ENCODE measurements around the gene UBAP1L. TPM values are rescaled to one million over a fixed set of nuclear protein-coding genes. Genes with fewer than 3 reads are reported as not detected.

Gene UBAP1L
- total RNA-seq, 1 donor from 2014 or later: 1.8 TPM

- no peaks in the 10 kb centered on the region for H3K9me3 Mint-ChIP-seq (ENCODE audit: unreplicated experiment)
- Histone ChIP-seq H3K9me3 (ENCODE audit: insufficient read depth, low read depth, low read length) (no peaks in the 10 kb centered on the region), H3K4me1 (ENCODE audit: insufficient read depth, low read length) (peaks cover 12% of the 10 kb centered on the region), H3K27me3 (ENCODE audit: insufficient read depth, low read length) (no peaks in the 10 kb centered on the region), H3K27ac (ENCODE audit: low read depth, low read length) (no peak overlapping the region), H3K79me2 (ENCODE audit: insufficient read depth, low read length) (no peaks in the 10 kb centered on the region), H3K36me3 (ENCODE audit: insufficient read depth, low read length) (no peaks in the 10 kb centered on the region), H3K4me3 (ENCODE audit: insufficient read depth, low read depth, low read length) (no peak overlapping the region), H4K20me1 (ENCODE audit: insufficient read depth, low read length) (no peaks in the 10 kb centered on the region), H3K4me2 (ENCODE audit: low read length) (peak overlapping the region; percentile 86), H3K9ac (ENCODE audit: low read length) (no peak overlapping the region), H2AFZ (ENCODE audit: low read depth, low read length) (no peak overlapping the region)
- H3K4me1 Mint-ChIP-seq (ENCODE audit: low read depth, unreplicated experiment): peaks cover 2% of the 10 kb centered on the region
- peaks cover 24% of the 10 kb centered on the region for H3K27me3 Mint-ChIP-seq (ENCODE audit: low read depth, unreplicated experiment)
- DNase-seq (ENCODE audit: low read depth) (no peak), FAIRE-seq (no peak)
- no peaks in the 10 kb centered on the region for H3K36me3 Mint-ChIP-seq (ENCODE audit: low read depth, unreplicated experiment)
- no peak for TF ChIP-seq CTCF (IDR thresholded peaks at IDR 0.05; ENCODE audit: insufficient read depth, low read depth, low read length)
- TF ChIP-seq EZH2 (IDR thresholded peaks at IDR 0.05; ENCODE audit: insufficient read depth, low read length): no peak
- H3K27ac Mint-ChIP-seq (ENCODE audit: unreplicated experiment): no peak overlapping the region
- H3K4me3 Mint-ChIP-seq (ENCODE audit: unreplicated experiment): no peak overlapping the region
Observed at GRCh38 chr15:65050270-65050669, 64.7 kb downstream of the UBAP1L start.

GRCh38 chr15:65049418-65049840, 65.6 kb downstream of the UBAP1L start:
- H3K4me3 Mint-ChIP-seq (ENCODE audit: unreplicated experiment): no peak overlapping the region
- peaks cover 27% of the 10 kb centered on the region for H3K27me3 Mint-ChIP-seq (ENCODE audit: low read depth, unreplicated experiment)
- H3K4me3 ChIP-seq (ENCODE audit: insufficient read depth, low read depth, low read length): peak overlapping the region; percentile 52
- no peaks in the 10 kb centered on the region for H3K36me3 ChIP-seq (ENCODE audit: insufficient read depth, low read length)
- H3K27ac ChIP-seq (ENCODE audit: low read depth, low read length): no peak overlapping the region
- no peaks in the 10 kb centered on the region for H3K36me3 Mint-ChIP-seq (ENCODE audit: low read depth, unreplicated experiment)
- H3K4me1 Mint-ChIP-seq (ENCODE audit: low read depth, unreplicated experiment): peaks cover 4% of the 10 kb centered on the region
- H3K27me3 ChIP-seq (ENCODE audit: insufficient read depth, low read length): no peaks in the 10 kb centered on the region
- no peaks in the 10 kb centered on the region for H4K20me1 ChIP-seq (ENCODE audit: insufficient read depth, low read length)
- H3K4me1 ChIP-seq (ENCODE audit: insufficient read depth, low read length): peaks cover 11% of the 10 kb centered on the region
- H3K9ac ChIP-seq (ENCODE audit: low read length): peak overlapping the region; percentile 26
- H3K9me3 Mint-ChIP-seq (ENCODE audit: unreplicated experiment): no peaks in the 10 kb centered on the region
- peak overlapping the region; percentile 67 for H2AFZ ChIP-seq (ENCODE audit: low read depth, low read length)
- peak overlapping the region; percentile 86 for H3K4me2 ChIP-seq (ENCODE audit: low read length)
- H3K27ac Mint-ChIP-seq (ENCODE audit: unreplicated experiment): no peak overlapping the region
- no peak for FAIRE-seq
- no peaks in the 10 kb centered on the region for H3K9me3 ChIP-seq (ENCODE audit: insufficient read depth, low read depth, low read length)
- no peak for TF ChIP-seq EZH2 (IDR thresholded peaks at IDR 0.05; ENCODE audit: insufficient read depth, low read length)
- TF ChIP-seq CTCF (IDR thresholded peaks at IDR 0.05; ENCODE audit: insufficient read depth, low read depth, low read length): no peak
- peak; percentile 88 for DNase-seq (ENCODE audit: low read depth)
- no peaks in the 10 kb centered on the region for H3K79me2 ChIP-seq (ENCODE audit: insufficient read depth, low read length)

GRCh38 chr15:65048241-65048640, 66.8 kb downstream of the UBAP1L start:
- Histone ChIP-seq H3K27ac (ENCODE audit: low read depth, low read length) (no peak overlapping the region), H3K27me3 (ENCODE audit: insufficient read depth, low read length) (no peaks in the 10 kb centered on the region), H3K4me3 (ENCODE audit: insufficient read depth, low read depth, low read length) (no peak overlapping the region), H3K4me2 (ENCODE audit: low read length) (no peak overlapping the region), H2AFZ (ENCODE audit: low read depth, low read length) (no peak overlapping the region), H3K4me1 (ENCODE audit: insufficient read depth, low read length) (peaks cover 16% of the 10 kb centered on the region), H3K9me3 (ENCODE audit: insufficient read depth, low read depth, low read length) (no peaks in the 10 kb centered on the region), H3K9ac (ENCODE audit: low read length) (no peak overlapping the region), H3K36me3 (ENCODE audit: insufficient read depth, low read length) (no peaks in the 10 kb centered on the region), H3K79me2 (ENCODE audit: insufficient read depth, low read length) (no peaks in the 10 kb centered on the region), H4K20me1 (ENCODE audit: insufficient read depth, low read length) (no peaks in the 10 kb centered on the region)
- no peak for TF ChIP-seq CTCF (IDR thresholded peaks at IDR 0.05; ENCODE audit: insufficient read depth, low read depth, low read length)
- no peak for TF ChIP-seq EZH2 (IDR thresholded peaks at IDR 0.05; ENCODE audit: insufficient read depth, low read length)
- H3K4me3 Mint-ChIP-seq (ENCODE audit: unreplicated experiment): no peak overlapping the region
- DNase-seq (ENCODE audit: low read depth) (no peak), FAIRE-seq (no peak)
- peaks cover 27% of the 10 kb centered on the region for H3K27me3 Mint-ChIP-seq (ENCODE audit: low read depth, unreplicated experiment)
- H3K4me1 Mint-ChIP-seq (ENCODE audit: low read depth, unreplicated experiment): peaks cover 9% of the 10 kb centered on the region
- H3K36me3 Mint-ChIP-seq (ENCODE audit: low read depth, unreplicated experiment): no peaks in the 10 kb centered on the region
- H3K27ac Mint-ChIP-seq (ENCODE audit: unreplicated experiment): no peak overlapping the region
- H3K9me3 Mint-ChIP-seq (ENCODE audit: unreplicated experiment): no peaks in the 10 kb centered on the region

All from astrocyte (in vitro differentiated cells and primary cell).